Measurements from ENCODE around the gene DPH5.

Gene DPH5

DNA sequence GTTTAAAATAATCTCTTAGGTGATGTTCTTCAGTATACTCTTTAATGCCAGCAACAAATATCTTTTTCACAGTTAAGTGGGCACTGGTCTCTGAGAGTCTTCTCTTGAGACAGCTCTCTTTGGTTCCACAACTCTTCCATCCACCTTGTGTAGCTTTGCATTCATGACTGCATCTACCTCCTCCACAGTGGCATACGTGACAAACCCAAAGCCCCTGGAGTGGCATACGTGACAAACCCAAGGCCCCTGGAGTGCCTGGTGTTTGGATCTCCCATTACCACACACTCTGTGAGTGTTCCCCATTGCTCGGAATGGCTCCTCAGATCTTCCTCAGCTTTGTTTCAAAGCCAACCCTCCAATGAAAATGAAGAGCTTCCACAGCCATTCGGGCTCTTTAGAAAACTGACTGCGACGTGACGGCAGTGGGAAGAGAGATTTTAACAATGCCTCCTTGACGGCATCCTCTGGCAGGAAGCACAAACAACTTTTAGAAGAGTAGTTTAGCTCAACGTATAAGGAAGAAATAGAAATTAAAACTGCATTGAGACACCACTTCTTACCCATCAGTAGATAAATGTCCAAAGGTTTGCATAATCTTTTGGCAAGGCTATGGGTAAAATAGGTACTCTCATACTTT lies 83.9 kb downstream of the DPH5 start:
- DNase-seq (ENCODE audit: low spot score), result no peak

DNA sequence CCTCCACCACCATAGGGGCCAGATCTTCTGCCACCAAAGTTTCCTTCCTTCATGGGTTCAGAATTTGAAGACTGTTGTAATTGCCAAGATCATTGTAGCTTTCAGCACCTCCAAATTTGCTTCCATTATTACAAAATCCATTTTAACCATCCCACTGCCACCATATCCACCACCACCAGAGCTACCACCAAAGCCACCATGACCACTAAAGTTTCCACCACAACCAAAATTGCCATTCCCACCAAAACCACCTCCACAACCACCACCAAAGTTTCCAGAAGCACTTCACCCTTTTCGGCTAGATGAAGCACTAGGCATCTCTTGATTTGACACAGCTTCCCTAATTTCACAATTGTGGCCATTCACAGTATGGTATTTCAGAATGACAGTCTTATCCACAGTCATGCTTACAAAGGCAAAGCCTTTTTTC lies 84.5 kb downstream of the DPH5 start:
- no peak for DNase-seq (ENCODE audit: low spot score)

Measured in hepatic stellate cell (primary cell).